Astrocyte of the cerebellum (primary cell): ENCODE measurements around the gene GEN1.

Experiments
- DNase-seq: peaks from one replicate; pipeline ENCODE4 v3.0.0-alpha.2; 2011; ENCODE audit warnings: low read depth
- H3K4me3 ChIP-seq: 2 replicates; pipeline ENCODE4 v1.5.1; 2011; ENCODE audit warnings: mild to moderate bottlenecking, low read depth, low read length, moderate library complexity
- CTCF ChIP-seq: IDR thresholded peaks from 2 replicates; pipeline ENCODE4 v1.5.1; 2012; ENCODE audit warnings: low read length, low read depth, moderate library complexity, mild to moderate bottlenecking; ENCODE audit errors: missing control alignments
- in situ Hi-C: cut with HindIII; loops from 2 replicates; pipeline ENCODE4 v1.10.0; 2017; ENCODE audit warnings: low sequenced_read_pairs

Gene GEN1

DNA sequence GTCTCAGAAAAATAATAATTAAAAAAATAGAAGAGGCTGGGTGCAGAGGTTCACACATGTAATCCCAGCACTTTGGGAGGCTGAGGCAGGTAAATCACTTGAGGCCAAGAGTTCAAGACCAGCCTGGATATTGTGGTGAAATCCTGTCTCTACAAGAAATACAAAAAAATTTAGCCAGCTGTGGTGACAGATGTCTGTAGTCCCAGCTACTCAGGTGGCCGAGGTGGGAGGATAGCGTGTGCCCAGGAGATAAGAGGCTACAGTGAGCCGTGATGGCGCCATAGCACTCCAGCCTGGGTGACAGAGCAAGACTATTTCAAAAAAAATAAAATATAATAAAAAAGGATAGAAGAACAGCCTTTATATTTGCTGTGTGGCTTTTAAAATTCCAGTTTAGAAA lies 36.3 kb upstream of the GEN1 start:
- TF ChIP-seq CTCF: no peak
- H3K4me3 ChIP-seq: no peak overlapping the region
- DNase-seq: no peak
- in situ Hi-C loops: no loop called here

- in situ Hi-C loops: no loop called here
- no peak overlapping the region for H3K4me3 ChIP-seq
- no peak for TF ChIP-seq CTCF
- no peak for DNase-seq
Measured at GRCh38 chr2:17718689-17719088, 35.2 kb upstream of the GEN1 start.

DNA sequence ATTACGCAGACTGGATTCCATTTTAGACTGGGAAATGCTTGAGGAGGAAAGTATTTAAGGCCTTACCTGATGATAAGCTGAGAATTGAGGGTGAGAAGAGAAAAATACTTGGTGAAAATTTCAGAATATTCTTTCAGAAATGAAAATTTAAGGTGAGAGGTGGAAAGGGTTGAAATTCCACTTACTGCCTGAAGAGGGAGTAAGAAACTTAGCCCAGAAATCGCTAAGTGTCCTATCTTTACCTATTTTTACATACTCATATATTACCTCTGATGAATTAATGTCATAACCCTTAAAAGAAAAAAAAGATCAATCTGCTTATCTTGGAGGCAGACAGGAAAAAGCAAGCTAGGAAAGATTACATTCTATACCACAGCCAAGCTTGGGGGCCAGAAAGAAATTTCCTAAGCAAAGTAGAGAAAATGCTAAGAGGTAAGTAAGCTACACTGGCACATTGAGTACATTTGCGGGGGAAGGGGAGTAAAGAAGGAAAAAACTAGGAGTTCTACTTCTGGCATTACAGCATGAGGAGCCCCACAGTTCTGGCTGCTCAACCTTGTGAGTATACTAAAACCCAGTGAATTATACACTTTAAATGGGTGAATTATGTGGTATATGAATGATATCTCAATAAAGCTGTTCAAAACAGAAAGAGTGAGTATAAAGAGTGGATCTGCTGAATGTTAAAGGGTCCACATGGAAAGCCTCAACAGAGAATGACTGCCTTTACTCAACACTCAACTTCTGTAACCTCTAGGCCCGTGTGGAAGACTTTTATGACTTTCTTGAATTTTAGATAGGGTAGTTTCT lies 34.2 kb upstream of the GEN1 start:
- DNase-seq: no peak
- peak; percentile 73 for TF ChIP-seq CTCF
- no peak overlapping the region for H3K4me3 ChIP-seq
- in situ Hi-C loops: no loop called here

- no peak for DNase-seq
- H3K4me3 ChIP-seq: no peak overlapping the region
- no peak for TF ChIP-seq CTCF
- in situ Hi-C loops: no loop called here
Measured at GRCh38 chr2:17728210-17728609, 25.7 kb upstream of the GEN1 start.

GRCh38 chr2:17729880-17730279 lies 24.1 kb upstream of the GEN1 start:
- in situ Hi-C loops: no loop called here
- no peak for DNase-seq
- no peak for TF ChIP-seq CTCF
- no peak overlapping the region for H3K4me3 ChIP-seq

GRCh38 chr2:17733599-17733998 lies 20.3 kb upstream of the GEN1 start:
- in situ Hi-C loops: no loop called here
- DNase-seq: no peak
- H3K4me3 ChIP-seq: no peak overlapping the region
- TF ChIP-seq CTCF: no peak
